HCT116 (cell line): ENCODE measurements around the gene ATP1A2. TPM values are rescaled to one million over a fixed set of nuclear protein-coding genes. Genes with fewer than 3 reads are reported as not detected.
"Not testable (repeated sequence)": the region's sequence is repeated elsewhere in the genome, so short reads cannot be mapped to it uniquely, and the experiment has no call there.

Source experiments
- ATAC-seq: fragments of 200-7000 bp; cut with Tn5 transposase; 2 replicates; pipeline ENCODE4 v1.9.1; 2020; ENCODE audit warnings: mild to moderate bottlenecking, moderate library complexity
- BruUV-seq: library from RNA; stranded (reverse); fragments of 400-500 nt; replicated peaks from 2 replicates; lab custom pipeline; 2021; lab: Mats Ljungman, UMichigan
- CTCF ChIA-PET: fragments of 300-600 bp; sonication (Branson Sonifier 250); formaldehyde crosslinking; loops from one replicate; lab custom pipeline; 2021; ENCODE audit warnings: antibody characterized with exemption; lab: Charles Lee
- POLR2A ChIA-PET: fragments of 300-600, 350-600 bp; sonication (Branson Sonifier 250); formaldehyde crosslinking; loops from one replicate; lab custom pipeline; 2021; ENCODE audit warnings: antibody characterized with exemption; lab: Charles Lee
- RAD21 ChIA-PET, 2 experiments: fragments of 300-600 bp; sonication (Branson Sonifier 250); formaldehyde crosslinking; loops; one replicate each; lab custom pipeline; 2023; ENCODE audit warnings: low total read pairs in 2 of 2; ENCODE audit not compliant: uncharacterized antibody in 2 of 2, unreplicated experiment in 2 of 2, low non-redundant PET in 1 of 2; lab: Charles Lee
- DNase-seq: peaks from one replicate; pipeline ENCODE4 v3.0.0-alpha.2; 2010; ENCODE audit warnings: low read depth, low spot score
- H2AFZ ChIP-seq: fragments of 200-600 bp; shearing (Covaris generic), sonication (generic); 2 replicates; pipeline ENCODE4 v1.6.1; 2017; ENCODE audit warnings: low read depth, mixed run types, mixed read lengths, antibody characterized with exemption, low read length; ENCODE audit not compliant: poor library complexity, severe bottlenecking
- H3K27ac ChIP-seq: 2 replicates; pipeline ENCODE4 v1.5.1; 2012; ENCODE audit warnings: low read depth, low read length
- H3K27me3 ChIP-seq: fragments of 200-600 bp; sonication (generic); 2 replicates; pipeline ENCODE4 v1.6.1; 2016; ENCODE audit warnings: mixed run types, low read length, mixed read lengths; ENCODE audit not compliant: insufficient read depth
- H3K36me3 ChIP-seq, 2 experiments: fragments of 200-500 bp in 1 of 2; fragments of 200-600 bp in 1 of 2; sonication (Bioruptor generic) in 1 of 2; sonication (generic) in 1 of 2; 2 replicates each; pipeline versions ENCODE4 v1.5.1 to v1.6.1; 2014 to 2016; ENCODE audit warnings: low read length in 2 of 2, inconsistent platforms in 1 of 2, mixed read lengths in 1 of 2, mixed run types in 1 of 2; ENCODE audit not compliant: insufficient read depth in 2 of 2, control insufficient read depth in 1 of 2
- H3K4me1 ChIP-seq, 2 experiments: fragments of 200-600 bp in 1 of 2; sonication (generic) in 1 of 2; 2 replicates each; pipeline versions ENCODE4 v1.5.1 to v1.6.1; 2012 to 2017; ENCODE audit warnings: low read length in 2 of 2, inconsistent platforms in 1 of 2, mild to moderate bottlenecking in 1 of 2, mixed read lengths in 1 of 2, mixed run types in 1 of 2, moderate library complexity in 1 of 2; ENCODE audit not compliant: insufficient read depth in 2 of 2, control insufficient read depth in 1 of 2
- H3K4me2 ChIP-seq: fragments of 200-600 bp; sonication (generic); 2 replicates; pipeline ENCODE4 v1.6.1; 2017; ENCODE audit warnings: mixed run types, low read length, mixed read lengths
- H3K4me3 ChIP-seq, 2 experiments: fragments of 200-600 bp in 1 of 2; sonication (generic) in 1 of 2; replicated peaks in 1 of 2; 2 replicates each; pipeline ENCODE4 v1.5.1; 2011 to 2016; ENCODE audit warnings: low read length in 2 of 2, control low read depth in 1 of 2, low read depth in 1 of 2, mild to moderate bottlenecking in 1 of 2, mixed read lengths in 1 of 2, mixed run types in 1 of 2
- H3K79me2 ChIP-seq: fragments of 200-600 bp; sonication (generic); 2 replicates; pipeline ENCODE4 v1.6.1; 2017; ENCODE audit warnings: mild to moderate bottlenecking, mixed run types, low read length, moderate library complexity, mixed read lengths; ENCODE audit not compliant: insufficient read depth
- H3K9ac ChIP-seq: fragments of 200-600 bp; sonication (generic); 2 replicates; pipeline ENCODE4 v1.6.1; 2016; ENCODE audit warnings: low read length, mixed read lengths
- H3K9me2 ChIP-seq: fragments of 200-600 bp; sonication (generic), shearing (Covaris generic); 2 replicates; pipeline ENCODE4 v1.6.1; 2017; ENCODE audit warnings: mixed run types, mild to moderate bottlenecking, moderate library complexity; ENCODE audit not compliant: insufficient read depth
- H3K9me3 ChIP-seq, 2 experiments: fragments of 200-500 bp in 1 of 2; fragments of 200-600 bp in 1 of 2; sonication (Bioruptor generic) in 1 of 2; sonication (generic) in 1 of 2; 2 replicates each; pipeline ENCODE4 v1.6.1; 2014 to 2017; ENCODE audit warnings: low read length in 2 of 2, mixed read lengths in 2 of 2, inconsistent platforms in 1 of 2, low read depth in 1 of 2, mild to moderate bottlenecking in 1 of 2, mixed run types in 1 of 2, moderate library complexity in 1 of 2; ENCODE audit not compliant: control insufficient read depth in 1 of 2, insufficient read depth in 1 of 2
- H4K20me1 ChIP-seq: fragments of 200-600 bp; sonication (generic), shearing (Covaris generic); 2 replicates; pipeline ENCODE4 v1.6.1; 2017; ENCODE audit warnings: mixed run types, mild to moderate bottlenecking, moderate library complexity; ENCODE audit not compliant: insufficient read depth
- CBX3 ChIP-seq: IDR thresholded peaks from 2 replicates; pipeline ENCODE4 v1.6.1; 2012; ENCODE audit warnings: low read depth
- EGR1 ChIP-seq: IDR thresholded peaks from 2 replicates; pipeline ENCODE4 v1.6.1; 2012; ENCODE audit warnings: low read depth
- FOSL1 ChIP-seq: IDR thresholded peaks from 2 replicates; pipeline ENCODE4 v1.6.1; 2012; ENCODE audit warnings: low read depth
- POLR2A ChIP-seq: IDR thresholded peaks from 2 replicates; pipeline ENCODE4 v1.7.0; 2011; ENCODE audit warnings: borderline replicate concordance; ENCODE audit not compliant: insufficient read depth, insufficient read length; ENCODE audit errors: extremely low read depth
- SP1 ChIP-seq: IDR thresholded peaks from 2 replicates; pipeline ENCODE4 v1.6.1; 2012; ENCODE audit warnings: low read depth
- SRF ChIP-seq: IDR thresholded peaks from 2 replicates; pipeline ENCODE4 v1.6.1; 2012; ENCODE audit warnings: low read depth
- YY1 ChIP-seq: IDR thresholded peaks from 2 replicates; pipeline ENCODE4 v1.6.1; 2011; ENCODE audit warnings: low read length, low read depth, moderate library complexity, mild to moderate bottlenecking; ENCODE audit not compliant: insufficient replicate concordance; ENCODE audit errors: extremely low read depth
- ZNF274 ChIP-seq: fragments of 200-500 bp; sonication (Bioruptor generic); IDR thresholded peaks from 2 replicates; pipeline ENCODE4 v1.6.1; 2014; ENCODE audit warnings: mild to moderate bottlenecking, low read depth, low read length, inconsistent platforms
- intact Hi-C: fragments of 100-400 bp; cut with micrococcal nuclease; formaldehyde crosslinking; loops from 2 replicates; pipeline ENCODE4 v1.10.0; 2022
- total RNA-seq: library from RNA; stranded (reverse); gene quantifications from one replicate; pipeline ENCODE4 v1.2.1, GENCODE V29; 2021; ENCODE audit not compliant: unreplicated experiment
- TF ChIP-seq, protein P1 (sequence below), 3 experiments: fragments of 200-600 bp in 1 of 3; sonication (generic) in 1 of 3; IDR thresholded peaks in 2 of 3; conservative IDR thresholded peaks in 1 of 3; 2 replicates each; pipeline ENCODE4 v1.5.1; 2012 to 2017; ENCODE audit warnings: low read depth in 2 of 3, low read length in 2 of 3, antibody characterized with exemption in 1 of 3, borderline replicate concordance in 1 of 3, control low read depth in 1 of 3, mild to moderate bottlenecking in 1 of 3, mixed read lengths in 1 of 3, mixed run types in 1 of 3, moderate library complexity in 1 of 3; ENCODE audit not compliant: insufficient read depth in 1 of 3
- TF ChIP-seq, protein P2 (sequence below): IDR thresholded peaks from 2 replicates; pipeline ENCODE4 v1.6.1; 2012; ENCODE audit warnings: low read depth

ATP1A2 gene
- total RNA-seq, 1 experiment from 2014 or later: not detected

DNA sequence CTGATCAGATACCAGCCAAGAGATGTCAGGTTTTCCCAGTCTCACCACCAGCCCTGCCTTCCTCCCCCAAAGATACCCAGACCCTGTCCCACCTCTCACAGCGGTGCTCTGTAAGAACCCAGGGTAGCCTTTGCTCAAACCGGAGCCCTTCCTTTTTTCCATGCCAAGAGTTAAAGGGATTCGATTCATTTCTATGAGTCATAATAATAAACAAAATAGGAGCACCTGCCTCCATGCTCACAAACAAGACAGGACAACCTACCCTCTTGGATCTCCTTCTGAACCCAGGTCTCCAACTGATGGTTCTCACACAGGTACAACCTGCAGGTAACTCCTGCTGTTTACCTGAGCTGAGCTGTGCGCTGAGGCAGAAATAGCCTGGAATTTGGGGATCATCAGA lies 5.9 kb upstream of the ATP1A2 start:
- CTCF ChIA-PET: interaction anchor here (0.7 to 3.8 kb wide), 9 partner anchors 9 to 298 kb away, joined by 3 to 30 read pairs (median 4); no protein-coding TSS in a partner anchor
- RAD21 ChIA-PET: no interaction called here
- Histone ChIP-seq H3K79me2 (no peaks in the 10 kb centered on the region), H3K4me2 (no peak overlapping the region), H3K9ac (no peak overlapping the region), H3K36me3 (no peaks in the 10 kb centered on the region), H3K9me3 (no peaks in the 10 kb centered on the region), H3K4me3 (no peak overlapping the region), H2AFZ (no peak overlapping the region), H4K20me1 (no peaks in the 10 kb centered on the region), H3K27ac (no peak overlapping the region), H3K9me2 (no peaks in the 10 kb centered on the region), H3K27me3 (no peaks in the 10 kb centered on the region), H3K4me1 (peaks cover 3 to 9% of the 10 kb centered on the region in 2 experiments; a peak in 2 of 4 replicates)
- intact Hi-C loops: loop anchor here (2.0 kb wide), 1 partner anchor 143 kb away; no protein-coding TSS in a partner anchor
- BruUV-seq: no TSS peak
- DNase-seq (no peak), ATAC-seq (no peak)
- POLR2A ChIA-PET: interaction anchor here (1.0 kb wide), 1 partner anchor 11 kb away, joined by 3 read pairs; the partner anchor contains the start of gene IGSF8
- TF ChIP-seq POLR2A (no peak), YY1 (no peak), CBX3 (no peak), SRF (no peak), ZNF274 (no peak), FOSL1 (no peak), SP1 (no peak), EGR1 (no peak)
- TF ChIP-seq, protein P1, sequence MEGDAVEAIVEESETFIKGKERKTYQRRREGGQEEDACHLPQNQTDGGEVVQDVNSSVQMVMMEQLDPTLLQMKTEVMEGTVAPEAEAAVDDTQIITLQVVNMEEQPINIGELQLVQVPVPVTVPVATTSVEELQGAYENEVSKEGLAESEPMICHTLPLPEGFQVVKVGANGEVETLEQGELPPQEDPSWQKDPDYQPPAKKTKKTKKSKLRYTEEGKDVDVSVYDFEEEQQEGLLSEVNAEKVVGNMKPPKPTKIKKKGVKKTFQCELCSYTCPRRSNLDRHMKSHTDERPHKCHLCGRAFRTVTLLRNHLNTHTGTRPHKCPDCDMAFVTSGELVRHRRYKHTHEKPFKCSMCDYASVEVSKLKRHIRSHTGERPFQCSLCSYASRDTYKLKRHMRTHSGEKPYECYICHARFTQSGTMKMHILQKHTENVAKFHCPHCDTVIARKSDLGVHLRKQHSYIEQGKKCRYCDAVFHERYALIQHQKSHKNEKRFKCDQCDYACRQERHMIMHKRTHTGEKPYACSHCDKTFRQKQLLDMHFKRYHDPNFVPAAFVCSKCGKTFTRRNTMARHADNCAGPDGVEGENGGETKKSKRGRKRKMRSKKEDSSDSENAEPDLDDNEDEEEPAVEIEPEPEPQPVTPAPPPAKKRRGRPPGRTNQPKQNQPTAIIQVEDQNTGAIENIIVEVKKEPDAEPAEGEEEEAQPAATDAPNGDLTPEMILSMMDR (IDR thresholded peaks at IDR 0.05 in 2 of 3, conservative IDR thresholded peaks at IDR 0.05 in 1 of 3; ENCODE audit: borderline replicate concordance in 1 of 3, insufficient read depth in 1 of 3, low read depth in 2 of 3, low read length in 2 of 3): no peak
- TF ChIP-seq, protein P2, sequence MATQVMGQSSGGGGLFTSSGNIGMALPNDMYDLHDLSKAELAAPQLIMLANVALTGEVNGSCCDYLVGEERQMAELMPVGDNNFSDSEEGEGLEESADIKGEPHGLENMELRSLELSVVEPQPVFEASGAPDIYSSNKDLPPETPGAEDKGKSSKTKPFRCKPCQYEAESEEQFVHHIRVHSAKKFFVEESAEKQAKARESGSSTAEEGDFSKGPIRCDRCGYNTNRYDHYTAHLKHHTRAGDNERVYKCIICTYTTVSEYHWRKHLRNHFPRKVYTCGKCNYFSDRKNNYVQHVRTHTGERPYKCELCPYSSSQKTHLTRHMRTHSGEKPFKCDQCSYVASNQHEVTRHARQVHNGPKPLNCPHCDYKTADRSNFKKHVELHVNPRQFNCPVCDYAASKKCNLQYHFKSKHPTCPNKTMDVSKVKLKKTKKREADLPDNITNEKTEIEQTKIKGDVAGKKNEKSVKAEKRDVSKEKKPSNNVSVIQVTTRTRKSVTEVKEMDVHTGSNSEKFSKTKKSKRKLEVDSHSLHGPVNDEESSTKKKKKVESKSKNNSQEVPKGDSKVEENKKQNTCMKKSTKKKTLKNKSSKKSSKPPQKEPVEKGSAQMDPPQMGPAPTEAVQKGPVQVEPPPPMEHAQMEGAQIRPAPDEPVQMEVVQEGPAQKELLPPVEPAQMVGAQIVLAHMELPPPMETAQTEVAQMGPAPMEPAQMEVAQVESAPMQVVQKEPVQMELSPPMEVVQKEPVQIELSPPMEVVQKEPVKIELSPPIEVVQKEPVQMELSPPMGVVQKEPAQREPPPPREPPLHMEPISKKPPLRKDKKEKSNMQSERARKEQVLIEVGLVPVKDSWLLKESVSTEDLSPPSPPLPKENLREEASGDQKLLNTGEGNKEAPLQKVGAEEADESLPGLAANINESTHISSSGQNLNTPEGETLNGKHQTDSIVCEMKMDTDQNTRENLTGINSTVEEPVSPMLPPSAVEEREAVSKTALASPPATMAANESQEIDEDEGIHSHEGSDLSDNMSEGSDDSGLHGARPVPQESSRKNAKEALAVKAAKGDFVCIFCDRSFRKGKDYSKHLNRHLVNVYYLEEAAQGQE: no peak

DNA sequence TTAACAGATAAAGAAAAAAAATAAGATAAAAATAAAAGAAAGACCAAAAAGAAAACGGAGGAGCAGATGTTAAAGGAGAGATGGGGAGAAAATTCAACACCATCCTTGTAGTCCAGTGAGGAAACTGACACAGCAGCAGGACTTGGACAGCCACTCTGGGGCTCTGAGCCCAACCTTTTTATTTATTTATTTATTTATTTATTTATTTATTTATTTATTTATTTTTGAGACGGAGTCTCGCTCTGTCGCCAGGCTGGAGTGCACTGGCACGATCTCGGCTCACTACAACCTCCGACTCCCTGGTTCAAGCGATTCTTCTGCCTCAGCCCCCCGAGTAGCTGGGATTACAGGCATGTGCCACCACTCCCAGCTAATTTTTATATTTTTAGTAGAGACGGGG lies 4.1 kb upstream of the ATP1A2 start:
- H3K9me3 ChIP-seq, POLR2A ChIA-PET, H2AFZ ChIP-seq, ATAC-seq, H3K27ac ChIP-seq, H3K4me2 ChIP-seq, H4K20me1 ChIP-seq, H3K4me3 ChIP-seq, H3K4me1 ChIP-seq, CTCF ChIA-PET, H3K36me3 ChIP-seq, H3K79me2 ChIP-seq, DNase-seq, H3K9me2 ChIP-seq, intact Hi-C loops, H3K9ac ChIP-seq, H3K27me3 ChIP-seq, BruUV-seq, RAD21 ChIA-PET: not testable (repeated sequence)
